Stimulated activated CD8-positive, alpha-beta memory T cell treated with anti-CD3 and anti-CD28 coated beads, Interleukin-4, amount 100 ng/mL, for 4 hours (primary cell): Measurements from ENCODE around the gene UAP1.
"Not testable (repeated sequence)": the region's sequence is repeated elsewhere in the genome, so short reads cannot be mapped to it uniquely, and the experiment has no call there.

ENCODE experiments used
- DNase-seq, 2 donors: peaks; one replicate each; pipeline ENCODE4 v3.0.0-alpha.2; 2020; ENCODE audit warnings: low read depth in 2 of 2, low spot score in 1 of 2

The UAP1 gene

GRCh38 chr1:162564762-162565218, 3.3 kb downstream of the UAP1 start:
- DNase-seq = no peak

GRCh38 chr1:162565460-162565859, 3.9 kb downstream of the UAP1 start:
- DNase-seq = no peak

GRCh38 chr1:162566870-162567269, 5.3 kb downstream of the UAP1 start:
- DNase-seq = no peak

GRCh38 chr1:162568802-162569201, 7.3 kb downstream of the UAP1 start:
- DNase-seq = no peak

- no peak for DNase-seq
Measured at GRCh38 chr1:162570718-162571117, 9.2 kb downstream of the UAP1 start.

GRCh38 chr1:162571121-162571520, 9.6 kb downstream of the UAP1 start:
- DNase-seq = not testable (repeated sequence)

- DNase-seq = no peak
Measured at GRCh38 chr1:162571696-162572095, 10.2 kb downstream of the UAP1 start.

- DNase-seq = no peak
Measured at GRCh38 chr1:162573136-162573535, 11.6 kb downstream of the UAP1 start.

GRCh38 chr1:162578071-162578700, 16.7 kb downstream of the UAP1 start:
- no peak for DNase-seq

GRCh38 chr1:162578936-162579335, 17.4 kb downstream of the UAP1 start:
- no peak for DNase-seq

GRCh38 chr1:162580308-162580707, 18.8 kb downstream of the UAP1 start:
- no peak for DNase-seq

- not testable (repeated sequence) for DNase-seq
Measured at GRCh38 chr1:162582901-162583300, 21.4 kb downstream of the UAP1 start.

GRCh38 chr1:162585101-162585500, 23.6 kb downstream of the UAP1 start:
- not testable (repeated sequence) for DNase-seq

GRCh38 chr1:162587347-162587746, 25.8 kb downstream of the UAP1 start:
- DNase-seq = no peak

GRCh38 chr1:162587761-162588260, 26.3 kb downstream of the UAP1 start:
- DNase-seq = no peak

- no peak for DNase-seq
Measured at GRCh38 chr1:162590101-162590500, 28.6 kb downstream of the UAP1 start.

GRCh38 chr1:162590686-162591085, 29.2 kb downstream of the UAP1 start:
- DNase-seq = no peak

GRCh38 chr1:162596514-162597170, 35.1 kb downstream of the UAP1 start:
- DNase-seq = no peak

GRCh38 chr1:162599451-162599850, 37.9 kb downstream of the UAP1 start:
- DNase-seq = no peak

- not testable (repeated sequence) for DNase-seq
Measured at GRCh38 chr1:162603117-162603516, 41.6 kb downstream of the UAP1 start.

GRCh38 chr1:162605225-162605927, 43.9 kb downstream of the UAP1 start:
- no peak for DNase-seq

GRCh38 chr1:162609306-162609705, 47.8 kb downstream of the UAP1 start:
- no peak for DNase-seq
